ENCODE measurements around the gene TDRKH.
"Not testable (repeated sequence)": the region's sequence is repeated elsewhere in the genome, so short reads cannot be mapped to it uniquely, and the experiment has no call there.

TDRKH gene

DNA sequence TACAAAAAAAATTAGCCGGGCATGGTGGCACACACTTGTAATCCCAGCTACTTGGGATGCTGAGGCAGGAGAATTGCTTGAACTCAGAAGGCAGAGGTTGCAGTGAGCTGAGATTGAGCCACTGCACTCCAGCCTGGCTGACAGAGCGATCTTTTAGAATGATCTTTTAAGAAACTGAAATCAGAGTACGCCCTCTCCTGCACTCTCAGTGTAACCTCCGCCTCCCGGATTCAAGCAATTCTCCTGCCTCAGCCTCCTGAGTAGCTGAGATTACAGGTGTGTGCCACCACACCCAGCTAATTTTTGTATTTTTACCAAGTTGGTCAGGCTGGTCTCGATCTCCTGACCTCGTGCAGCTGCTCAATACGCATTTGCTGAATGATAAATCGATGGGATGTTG is 56.3 kb downstream of the TDRKH start:
- H3K4me3 Mint-ChIP-seq; H3K36me3 Mint-ChIP-seq (ENCODE audit: low read depth); H3K27ac Mint-ChIP-seq; H3K4me1 Mint-ChIP-seq (ENCODE audit: low read depth): not testable (repeated sequence)
- H3K27me3 Mint-ChIP-seq (ENCODE audit: low read depth): peaks cover 13% of the 10 kb centered on the region
- H3K9me3 Mint-ChIP-seq: peaks cover 12% of the 10 kb centered on the region

DNA sequence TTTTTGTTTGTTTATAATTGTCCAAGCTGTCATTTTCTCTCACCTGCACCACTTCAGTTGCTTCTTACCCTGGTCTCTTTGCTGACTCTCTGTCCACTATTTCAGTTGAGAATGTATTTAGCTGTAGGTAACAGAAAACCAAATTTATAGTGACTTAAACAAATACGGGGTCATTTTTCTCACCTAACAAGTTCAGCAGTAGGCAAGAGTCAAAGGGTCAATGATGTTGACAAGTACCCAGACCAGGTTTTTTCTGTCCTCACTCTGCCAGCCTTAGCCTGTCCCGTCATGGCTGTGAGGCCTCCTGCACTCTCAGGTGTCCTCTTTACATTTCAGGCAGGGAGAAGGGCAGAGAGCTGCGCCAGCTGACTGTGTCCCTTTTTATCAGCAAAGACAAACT is 57.2 kb downstream of the TDRKH start:
- Mint-ChIP-seq H3K9me3 (peaks cover 8% of the 10 kb centered on the region), H3K27me3 (ENCODE audit: low read depth) (peaks cover 17% of the 10 kb centered on the region), H3K27ac (no peak overlapping the region), H3K36me3 (ENCODE audit: low read depth) (no peaks in the 10 kb centered on the region), H3K4me3 (no peak overlapping the region), H3K4me1 (ENCODE audit: low read depth) (peaks cover 2% of the 10 kb centered on the region)

DNA sequence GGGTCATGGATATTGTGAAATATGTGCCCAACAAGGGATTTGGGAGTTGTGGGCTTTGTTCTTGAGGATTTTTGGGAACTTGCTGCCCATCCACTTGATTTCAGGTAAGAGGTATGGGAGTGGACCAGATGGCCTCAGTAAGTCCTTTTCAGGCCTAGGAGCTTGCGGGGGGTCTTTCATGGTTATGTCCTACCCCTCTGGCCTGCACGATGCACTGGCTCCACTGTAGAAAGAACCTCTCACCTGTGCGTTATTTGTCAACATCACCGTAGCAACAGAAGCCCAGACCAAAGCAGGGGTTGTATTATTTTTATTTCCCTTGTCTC is 60.4 kb downstream of the TDRKH start:
- Mint-ChIP-seq H3K27me3 (ENCODE audit: low read depth) (peaks cover 38% of the 10 kb centered on the region), H3K4me1 (ENCODE audit: low read depth) (peaks cover 1% of the 10 kb centered on the region), H3K9me3 (no peaks in the 10 kb centered on the region), H3K36me3 (ENCODE audit: low read depth) (no peaks in the 10 kb centered on the region), H3K4me3 (no peak overlapping the region), H3K27ac (no peak overlapping the region)

DNA sequence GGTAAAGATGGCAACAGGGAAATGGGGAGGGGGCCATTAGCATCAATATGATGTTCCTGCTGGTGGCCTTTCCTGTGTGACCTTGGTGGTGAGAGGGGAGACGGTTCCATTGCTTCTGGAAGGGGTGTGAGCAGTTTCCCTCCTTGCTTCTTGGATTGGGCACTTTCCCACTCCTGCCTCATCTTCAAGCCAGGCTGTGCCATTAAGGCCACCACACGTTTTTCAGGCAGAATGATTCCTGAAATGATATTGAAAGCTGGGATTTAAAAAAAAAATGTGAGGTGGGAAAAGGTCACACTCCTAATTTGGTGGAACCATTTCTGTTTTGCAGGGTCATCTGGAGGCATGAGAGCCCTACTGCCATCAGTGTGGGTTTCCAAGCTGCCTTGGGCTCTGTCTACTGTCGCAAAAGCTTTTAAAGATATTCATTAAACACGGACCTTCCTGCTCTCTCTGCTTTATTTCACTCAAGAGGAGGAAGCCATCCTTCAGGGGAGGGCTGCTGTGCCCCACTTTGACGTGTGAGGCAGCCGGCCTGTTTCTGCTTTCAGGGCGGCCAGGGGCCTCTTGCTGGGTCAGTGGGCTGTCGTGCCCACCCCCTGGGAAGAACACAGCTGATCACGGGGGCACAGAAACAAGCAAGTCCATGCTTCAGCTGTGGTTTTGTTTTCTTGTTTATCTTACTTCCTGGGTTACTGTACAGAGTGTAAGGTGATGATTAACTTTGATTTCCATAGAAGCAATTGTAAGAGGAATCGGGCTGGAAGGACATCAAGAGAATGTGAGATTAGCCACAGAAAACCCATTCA is 60.9 kb downstream of the TDRKH start:
- Mint-ChIP-seq H3K4me3 (no peak overlapping the region), H3K4me1 (ENCODE audit: low read depth) (no peaks in the 10 kb centered on the region), H3K27me3 (ENCODE audit: low read depth) (peaks cover 40% of the 10 kb centered on the region), H3K36me3 (ENCODE audit: low read depth) (no peaks in the 10 kb centered on the region), H3K27ac (no peak overlapping the region), H3K9me3 (no peaks in the 10 kb centered on the region)

- Mint-ChIP-seq H3K9me3 (no peaks in the 10 kb centered on the region), H3K4me1 (ENCODE audit: low read depth) (no peaks in the 10 kb centered on the region), H3K27me3 (ENCODE audit: low read depth) (peaks cover 48% of the 10 kb centered on the region), H3K27ac (no peak overlapping the region), H3K36me3 (ENCODE audit: low read depth) (no peaks in the 10 kb centered on the region), H3K4me3 (no peak overlapping the region)
These were observed 61.9 kb downstream of the TDRKH start for GRCh38 chr1:151728151-151729054.

DNA sequence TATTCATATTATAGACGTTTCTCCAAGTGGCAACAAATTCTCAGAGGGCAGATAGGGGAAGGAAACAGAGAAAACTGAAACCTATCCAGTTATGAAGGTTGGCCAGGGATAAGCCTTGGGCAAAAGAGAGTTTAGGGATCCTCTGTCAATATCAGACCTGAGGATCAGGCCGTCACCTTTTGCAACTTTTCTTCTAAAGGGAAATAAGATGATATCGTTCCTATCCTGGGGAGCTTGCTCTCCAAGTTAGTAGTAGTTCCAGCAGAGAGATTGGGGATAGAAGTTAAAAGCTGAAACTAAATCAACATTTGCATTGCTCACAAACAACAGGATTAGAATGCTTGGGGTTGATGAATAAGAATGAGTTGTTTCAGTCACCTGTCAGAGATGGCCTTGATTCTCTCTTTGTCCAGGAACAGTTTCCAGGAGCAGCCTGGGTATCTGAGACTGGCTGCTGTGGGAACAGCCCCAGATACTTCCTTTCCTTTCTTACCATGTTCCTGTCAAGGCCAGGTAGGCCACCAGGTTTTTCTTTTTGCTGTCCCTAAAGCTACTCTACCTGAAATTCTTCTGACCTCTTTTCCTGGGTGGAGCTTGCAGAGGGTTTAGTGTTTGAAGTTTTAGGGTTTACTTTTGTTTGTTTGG is 66.5 kb downstream of the TDRKH start:
- Mint-ChIP-seq H3K4me1 (ENCODE audit: low read depth) (peaks cover 14% of the 10 kb centered on the region), H3K27ac (no peak overlapping the region), H3K9me3 (no peaks in the 10 kb centered on the region), H3K4me3 (no peak overlapping the region), H3K36me3 (ENCODE audit: low read depth) (no peaks in the 10 kb centered on the region), H3K27me3 (ENCODE audit: low read depth) (peaks cover 73% of the 10 kb centered on the region)

Data from T-helper 1 cell treated with Interleukin-12 subunit alpha and Interleukin-12 subunit beta and Interleukin-4 antibody, amounts not matched to agents 30 μg/mL and 1 μg/mL, for 36 hours (primary cell).